ENCODE measurements around the gene INTS3. TPM values are rescaled to one million over a fixed set of nuclear protein-coding genes. Genes with fewer than 3 reads are reported as not detected.

INTS3 gene
- total RNA-seq: 26.5 and 29.7 TPM in 2 replicates

GRCh38 chr1:153727463-153728304 lies at the start of gene INTS3:
INTS3 (plus strand) TSS chr1:153728050; CDS start chr1:153728635, 585 bp downstream.

DNA sequence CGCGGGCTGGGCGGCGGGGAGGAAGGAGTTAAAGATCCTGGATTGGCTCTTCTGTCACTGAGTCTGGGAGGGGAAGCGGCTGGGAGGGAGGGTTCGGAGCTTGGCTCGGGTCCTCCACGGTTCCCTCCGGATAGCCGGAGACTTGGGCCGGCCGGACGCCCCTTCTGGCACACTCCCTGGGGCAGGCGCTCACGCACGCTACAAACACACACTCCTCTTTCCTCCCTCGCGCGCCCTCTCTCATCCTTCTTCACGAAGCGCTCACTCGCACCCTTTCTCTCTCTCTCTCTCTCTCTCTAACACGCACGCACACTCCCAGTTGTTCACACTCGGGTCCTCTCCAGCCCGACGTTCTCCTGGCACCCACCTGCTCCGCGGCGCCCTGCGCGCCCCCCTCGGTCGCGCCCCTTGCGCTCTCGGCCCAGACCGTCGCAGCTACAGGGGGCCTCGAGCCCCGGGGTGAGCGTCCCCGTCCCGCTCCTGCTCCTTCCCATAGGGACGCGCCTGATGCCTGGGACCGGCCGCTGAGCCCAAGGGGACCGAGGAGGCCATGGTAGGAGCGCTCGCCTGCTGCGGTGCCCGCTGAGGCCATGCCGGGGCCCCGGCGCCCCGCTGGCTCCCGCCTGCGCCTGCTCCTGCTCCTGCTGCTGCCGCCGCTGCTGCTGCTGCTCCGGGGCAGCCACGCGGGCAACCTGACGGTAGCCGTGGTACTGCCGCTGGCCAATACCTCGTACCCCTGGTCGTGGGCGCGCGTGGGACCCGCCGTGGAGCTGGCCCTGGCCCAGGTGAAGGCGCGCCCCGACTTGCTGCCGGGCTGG lies 49.1 kb upstream of the INTS3 start, which contains the start of gene NPR1:
NPR1 (plus strand) TSS at position 170 of the 818 bp plus-strand sequence; CDS start at position 591, 421 bp downstream.

GRCh38 chr1:153774780-153775457 lies 47.1 kb downstream of the INTS3 start, which contains the start of gene SLC27A3:
SLC27A3 (plus strand) TSS chr1:153775407; CDS start chr1:153775498, 91 bp downstream.

Other genes starting within 250 kb of the INTS3 start
- 607 and 730 TPM in 2 replicates for gene S100A6, start 192.1 kb upstream of the INTS3 start, total RNA-seq
- gene S100A5, start 187.1 kb upstream of the INTS3 start, total RNA-seq: not detected in 2 replicates
- gene S100A4, start 182.2 kb upstream of the INTS3 start, total RNA-seq: 30.4 and 70.7 TPM in 2 replicates
- 2.8 and 4.6 TPM in 2 replicates for gene S100A3, start 178.8 kb upstream of the INTS3 start, total RNA-seq
- gene S100A2, start 162.2 kb upstream of the INTS3 start, total RNA-seq: 0.85 and 2.5 TPM in 2 replicates
- 126 and 297 TPM in 2 replicates for gene S100A16, start 114.9 kb upstream of the INTS3 start, total RNA-seq
- 0.19 TPM in 1 of 2 replicates, not detected in the other for gene S100A14, start 111.7 kb upstream of the INTS3 start, total RNA-seq
- gene S100A13, start 100.5 kb upstream of the INTS3 start, total RNA-seq: 97.2 and 98.0 TPM in 2 replicates
- not detected in 2 replicates for gene S100A1, start 99.6 kb upstream of the INTS3 start, total RNA-seq
- 24.2 and 38.3 TPM in 2 replicates for gene CHTOP, start 94.0 kb upstream of the INTS3 start, total RNA-seq
- 61.7 and 69.8 TPM in 2 replicates for gene SNAPIN, start 69.3 kb upstream of the INTS3 start, total RNA-seq
- 151 and 266 TPM in 2 replicates for gene ILF2, start 57.1 kb upstream of the INTS3 start, total RNA-seq
- 0.19 and 0.85 TPM in 2 replicates for gene NPR1, start 49.4 kb upstream of the INTS3 start, total RNA-seq
- 6.1 and 8.5 TPM in 2 replicates for gene SLC27A3, start 47.4 kb downstream of the INTS3 start, total RNA-seq
- gene GATAD2B, start 194.9 kb downstream of the INTS3 start, total RNA-seq: 2.5 and 3.1 TPM in 2 replicates
- gene DENND4B, start 218.7 kb downstream of the INTS3 start, total RNA-seq: 12.1 and 17.2 TPM in 2 replicates
- gene CRTC2, start 230.6 kb downstream of the INTS3 start, total RNA-seq: 1.9 and 2.8 TPM in 2 replicates
- 102 and 123 TPM in 2 replicates for gene SLC39A1, start 235.5 kb downstream of the INTS3 start, total RNA-seq
- gene CREB3L4, start 239.9 kb downstream of the INTS3 start, total RNA-seq: 4.6 and 6.5 TPM in 2 replicates
- 172 and 183 TPM in 2 replicates for gene JTB, start 249.6 kb downstream of the INTS3 start, total RNA-seq

Measured in regular cardiac myocyte (primary cell).